ENCODE results near the gene GPR146.
A peak's percentile ranks its signal among the peaks of the same experiment; 100 is the strongest.
"Not testable (repeated sequence)": the region's sequence is repeated elsewhere in the genome, so short reads cannot be mapped to it uniquely, and the experiment has no call there.

Gene GPR146

GRCh38 chr7:1027242-1028043 lies 16.9 kb upstream of the GPR146 start:
- DNase-seq, result no peak

GRCh38 chr7:1028044-1028770 lies 16.1 kb upstream of the GPR146 start:
- DNase-seq, result peak; percentile 89

- DNase-seq, result peak; percentile 91
These were observed 15.3 kb upstream of the GPR146 start for GRCh38 chr7:1028775-1029636.

GRCh38 chr7:1029637-1030443 lies 14.5 kb upstream of the GPR146 start:
- DNase-seq, result no peak

GRCh38 chr7:1030444-1031070 lies 13.8 kb upstream of the GPR146 start:
- no peak for DNase-seq

GRCh38 chr7:1031716-1032455 lies 12.5 kb upstream of the GPR146 start:
- DNase-seq, result no peak

- DNase-seq, result no peak
These were observed 11.7 kb upstream of the GPR146 start for GRCh38 chr7:1032536-1033181.

- DNase-seq, result no peak
These were observed 10.7 kb upstream of the GPR146 start for GRCh38 chr7:1033546-1034145.

- DNase-seq, result not testable (repeated sequence)
These were observed 9.6 kb upstream of the GPR146 start for GRCh38 chr7:1034769-1035168.

- not testable (repeated sequence) for DNase-seq
These were observed 8.0 kb upstream of the GPR146 start for GRCh38 chr7:1036164-1036928.

GRCh38 chr7:1040233-1040632 lies 4.1 kb upstream of the GPR146 start:
- DNase-seq, result not testable (repeated sequence)

GRCh38 chr7:1040790-1041189 lies 3.6 kb upstream of the GPR146 start:
- DNase-seq, result peak; percentile 42

- peak; percentile 57 for DNase-seq
These were observed 2.5 kb upstream of the GPR146 start for GRCh38 chr7:1041551-1042491.

GRCh38 chr7:1042492-1042833 lies 1.9 kb upstream of the GPR146 start:
- no peak for DNase-seq

GRCh38 chr7:1043552-1044188 lies 676 bp upstream of the GPR146 start:
- no peak for DNase-seq

- peak; percentile 61 for DNase-seq
These were observed 1.0 kb downstream of the GPR146 start for GRCh38 chr7:1045069-1046063.
